GM19397 (cell line): ENCODE results near the gene POLR1H.

ENCODE experiments used
- ATAC-seq: cut with Tn5 transposase; IDR thresholded peaks from one replicate; pipeline ENCODE4 v1.9.1; 2021; ENCODE audit warnings: mild to moderate bottlenecking, moderate library complexity; ENCODE audit not compliant: unreplicated experiment

Gene POLR1H

DNA sequence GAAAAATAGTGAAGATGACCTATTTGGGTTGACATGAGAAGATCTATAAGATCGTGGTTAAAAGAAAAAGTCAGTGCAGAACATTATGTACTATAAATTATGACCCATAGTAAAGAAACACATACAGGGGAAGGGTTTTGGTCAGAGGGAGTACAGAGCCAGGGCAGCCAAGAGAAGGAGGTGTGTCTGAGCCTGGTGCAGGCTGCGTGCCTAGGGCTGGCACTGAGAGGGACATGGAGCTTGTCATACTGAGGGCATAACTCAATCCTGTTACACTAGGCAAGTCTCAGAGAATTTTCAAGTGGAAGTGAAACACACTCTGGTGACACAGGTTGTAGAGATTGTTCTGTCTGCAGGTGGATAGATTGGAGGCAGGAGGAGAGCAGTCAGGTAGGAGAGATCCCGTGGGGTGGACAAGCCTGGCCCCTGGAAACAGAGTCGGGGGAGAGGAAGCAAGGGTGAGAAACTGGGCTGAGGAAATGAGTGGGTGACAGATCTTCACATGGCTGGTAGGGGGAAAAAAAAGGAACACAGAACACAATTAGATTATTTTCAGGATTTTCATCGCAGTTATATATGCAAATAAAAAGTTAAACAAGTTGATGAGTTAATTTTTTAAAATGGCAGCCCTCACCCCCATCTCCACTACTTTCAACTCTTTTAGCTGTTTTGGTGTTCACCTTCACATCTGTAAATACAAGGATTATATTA is 33.0 kb downstream of the POLR1H start:
- no peak for ATAC-seq

DNA sequence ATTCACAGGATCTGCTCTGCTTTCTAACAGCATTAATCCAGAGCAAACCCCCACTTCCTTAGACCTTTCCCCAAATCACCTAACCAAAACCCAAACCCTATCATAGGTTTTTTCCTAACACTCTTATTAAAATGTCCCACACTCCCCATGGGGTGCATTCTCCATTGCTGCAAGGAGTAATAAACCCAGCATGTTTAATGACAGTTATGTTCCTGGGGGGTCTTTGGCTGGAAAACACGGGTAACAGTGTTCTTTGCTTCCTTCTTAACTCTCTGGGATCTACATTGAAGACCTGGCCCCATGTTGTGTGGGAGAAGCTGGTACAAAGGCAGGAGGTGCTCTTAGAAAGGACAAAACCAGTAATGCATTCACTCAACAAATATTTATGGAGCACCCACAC is 35.8 kb downstream of the POLR1H start:
- no peak for ATAC-seq

DNA sequence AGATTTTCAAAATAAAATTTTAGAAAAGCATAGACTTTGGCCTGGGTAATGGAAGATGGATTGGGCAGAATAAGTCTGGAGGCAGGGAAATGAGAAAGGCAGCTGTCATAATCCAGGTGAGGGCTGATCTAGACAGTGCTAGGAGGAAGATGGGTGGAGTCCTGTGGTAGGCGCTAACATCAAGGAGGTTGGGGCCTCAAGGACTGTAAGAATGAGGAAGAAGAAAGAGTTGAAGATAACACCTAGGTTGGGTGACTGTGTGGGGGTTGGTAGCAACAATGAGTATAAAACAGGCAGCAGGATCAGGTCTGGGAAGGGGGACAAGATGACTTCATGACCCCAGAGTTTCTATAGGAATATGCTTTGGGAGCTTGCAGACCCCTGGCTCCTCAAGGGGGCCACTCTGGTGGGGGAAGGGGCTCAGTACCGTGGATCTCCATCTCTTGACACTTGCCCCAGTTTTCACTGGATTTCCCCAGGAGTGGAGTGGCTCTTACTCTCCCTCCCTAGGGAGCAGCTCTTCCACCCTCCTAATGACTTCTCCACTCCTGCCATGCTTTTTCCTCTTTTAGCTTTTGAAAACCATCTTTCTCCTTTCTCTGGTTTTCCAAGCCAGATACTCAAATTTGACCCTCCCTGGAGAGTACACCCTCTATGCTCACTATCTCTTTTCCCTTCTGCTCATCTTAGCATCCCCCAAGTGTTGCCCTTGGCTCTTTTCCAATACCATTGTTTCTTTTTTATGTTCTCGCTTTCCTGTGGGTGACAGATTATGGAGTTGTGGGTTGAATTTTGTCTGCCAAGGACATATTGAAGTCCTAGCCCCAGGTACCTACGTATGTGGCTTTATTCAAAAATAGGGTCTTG is 37.1 kb downstream of the POLR1H start:
- ATAC-seq = no peak

DNA sequence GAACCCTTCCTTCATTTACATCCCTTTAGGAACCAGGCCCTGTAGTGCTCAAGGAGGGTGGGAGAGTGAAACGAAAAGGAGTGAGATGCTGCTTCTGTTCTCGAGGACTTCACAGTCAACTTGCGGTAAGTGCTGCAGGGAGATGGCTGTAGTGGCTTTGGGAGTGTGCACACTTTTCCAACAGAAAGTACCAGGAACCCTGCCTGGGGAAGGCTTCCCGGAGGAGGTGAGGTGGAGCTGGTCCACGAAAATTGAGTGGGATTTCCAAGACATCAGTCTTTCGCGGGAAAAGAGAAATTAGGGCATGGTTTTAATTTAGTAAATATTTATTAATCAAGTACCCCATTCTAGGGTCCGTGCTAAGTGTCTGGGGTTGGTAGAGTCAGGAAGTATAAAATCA is 39.1 kb downstream of the POLR1H start:
- no peak for ATAC-seq

DNA sequence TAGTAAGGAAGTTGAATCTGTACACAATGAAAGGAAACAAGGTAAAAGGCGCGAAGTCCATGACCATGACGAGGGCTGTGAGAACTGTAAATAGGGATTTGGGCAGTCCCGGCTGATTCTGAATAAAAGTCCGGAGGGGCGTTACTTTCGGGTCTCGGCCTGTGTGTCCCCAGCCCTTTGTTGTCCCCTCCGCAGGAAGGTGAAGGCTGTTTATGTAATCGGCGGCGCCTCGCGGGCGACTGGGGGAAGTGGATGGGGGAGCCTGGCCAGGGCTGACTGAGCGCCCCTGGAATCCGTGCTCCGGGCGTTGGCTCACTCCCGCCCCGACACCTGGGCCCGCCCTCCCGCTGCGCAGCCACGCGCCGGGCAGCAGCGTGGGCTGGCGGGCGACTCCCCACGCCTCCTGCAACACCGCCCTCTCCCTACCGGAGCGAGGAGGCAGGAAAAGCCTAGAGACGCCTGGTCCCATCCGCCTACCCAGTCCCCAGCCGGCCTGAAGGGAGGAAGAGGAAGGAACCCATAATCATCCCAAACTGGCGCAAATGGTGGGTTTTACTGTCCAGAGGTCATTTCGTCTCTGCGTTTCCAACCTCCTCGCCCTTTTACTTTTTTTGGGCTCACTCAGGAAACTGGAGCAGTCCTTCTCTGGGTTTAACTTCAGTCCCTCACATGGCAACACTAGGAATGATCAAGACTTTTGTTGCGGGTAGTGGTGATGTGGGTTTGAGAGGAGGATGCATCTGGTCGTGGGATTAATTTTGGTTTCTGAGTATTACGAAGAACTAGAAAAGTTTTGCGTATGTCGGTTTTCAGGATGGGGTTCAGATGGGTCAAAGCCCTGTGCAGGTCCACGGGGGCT is 39.7 kb downstream of the POLR1H start:
- ATAC-seq = no peak

DNA sequence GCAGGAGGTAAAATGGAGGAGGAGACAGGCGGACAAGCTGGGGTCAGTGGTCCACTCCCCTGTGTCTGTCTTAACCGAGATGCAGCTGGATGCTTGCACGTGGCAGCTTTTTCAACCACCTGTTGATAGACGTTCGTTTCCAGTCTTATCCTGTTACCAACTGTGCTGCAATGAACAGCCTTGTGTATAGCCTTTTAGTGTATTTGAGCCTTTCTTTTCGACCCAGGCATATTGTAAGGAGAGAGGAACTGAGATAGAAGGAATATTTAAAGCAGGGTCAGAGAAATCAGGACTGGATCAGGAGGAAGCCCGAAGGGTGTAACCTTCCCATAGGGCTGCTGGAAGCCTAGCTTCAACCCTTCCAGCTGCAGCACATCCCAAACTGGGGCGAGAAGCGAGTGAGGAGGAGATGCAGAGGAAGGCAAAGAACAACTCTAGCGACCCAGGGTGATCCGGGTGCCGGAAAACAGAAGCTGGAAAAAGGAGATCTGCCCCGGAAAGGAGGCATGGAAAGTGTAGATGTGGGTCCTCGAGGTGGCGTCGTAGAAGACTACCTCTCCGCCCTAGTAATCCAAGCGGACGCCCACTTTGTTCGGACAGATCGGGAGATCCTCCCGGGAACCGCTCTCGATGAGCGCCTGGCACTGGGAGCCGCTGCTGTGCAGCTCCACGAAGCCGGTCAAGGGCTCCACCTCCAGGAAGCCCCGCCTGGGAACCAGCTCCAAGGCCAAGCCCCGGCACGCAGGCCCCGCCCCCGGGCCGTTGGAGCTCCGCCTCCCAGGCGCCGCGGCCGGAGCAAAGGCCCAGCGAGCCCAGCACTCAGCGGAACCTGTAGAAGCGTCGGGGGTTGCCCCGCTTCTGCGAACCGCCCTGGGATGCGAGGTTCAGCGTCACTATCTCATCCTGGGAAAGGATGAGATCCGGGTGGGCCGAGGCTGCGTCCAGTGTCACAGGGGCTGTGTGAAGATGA is 40.7 kb downstream of the POLR1H start:
- peak; percentile 64 for ATAC-seq

DNA sequence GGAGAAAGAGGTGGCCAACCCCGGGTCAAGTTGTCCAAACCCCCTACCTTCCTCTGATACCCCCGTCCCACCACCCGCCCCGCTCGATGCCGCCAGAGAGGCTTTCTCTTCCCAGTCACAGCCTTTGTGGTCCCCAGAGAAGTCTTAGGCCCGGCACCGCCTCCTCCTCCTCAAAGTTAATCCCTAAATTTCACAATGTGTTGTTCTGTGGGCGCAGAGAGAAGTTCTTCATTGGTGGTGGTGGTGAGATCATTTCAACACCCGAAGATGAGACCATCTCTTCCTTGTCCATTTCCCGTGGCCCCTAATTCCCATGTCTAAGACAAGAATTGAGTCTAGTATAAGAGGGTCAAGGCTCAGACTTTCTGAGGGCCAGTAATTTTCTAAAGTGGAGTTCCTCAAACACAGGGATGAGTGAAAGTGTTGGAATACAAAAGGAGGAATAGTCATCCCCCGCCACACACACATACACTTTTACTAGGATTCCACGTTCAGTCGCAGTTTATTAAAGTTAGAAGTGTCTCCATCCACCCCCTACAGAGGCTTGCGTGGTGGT is 41.4 kb downstream of the POLR1H start:
- ATAC-seq = no peak

DNA sequence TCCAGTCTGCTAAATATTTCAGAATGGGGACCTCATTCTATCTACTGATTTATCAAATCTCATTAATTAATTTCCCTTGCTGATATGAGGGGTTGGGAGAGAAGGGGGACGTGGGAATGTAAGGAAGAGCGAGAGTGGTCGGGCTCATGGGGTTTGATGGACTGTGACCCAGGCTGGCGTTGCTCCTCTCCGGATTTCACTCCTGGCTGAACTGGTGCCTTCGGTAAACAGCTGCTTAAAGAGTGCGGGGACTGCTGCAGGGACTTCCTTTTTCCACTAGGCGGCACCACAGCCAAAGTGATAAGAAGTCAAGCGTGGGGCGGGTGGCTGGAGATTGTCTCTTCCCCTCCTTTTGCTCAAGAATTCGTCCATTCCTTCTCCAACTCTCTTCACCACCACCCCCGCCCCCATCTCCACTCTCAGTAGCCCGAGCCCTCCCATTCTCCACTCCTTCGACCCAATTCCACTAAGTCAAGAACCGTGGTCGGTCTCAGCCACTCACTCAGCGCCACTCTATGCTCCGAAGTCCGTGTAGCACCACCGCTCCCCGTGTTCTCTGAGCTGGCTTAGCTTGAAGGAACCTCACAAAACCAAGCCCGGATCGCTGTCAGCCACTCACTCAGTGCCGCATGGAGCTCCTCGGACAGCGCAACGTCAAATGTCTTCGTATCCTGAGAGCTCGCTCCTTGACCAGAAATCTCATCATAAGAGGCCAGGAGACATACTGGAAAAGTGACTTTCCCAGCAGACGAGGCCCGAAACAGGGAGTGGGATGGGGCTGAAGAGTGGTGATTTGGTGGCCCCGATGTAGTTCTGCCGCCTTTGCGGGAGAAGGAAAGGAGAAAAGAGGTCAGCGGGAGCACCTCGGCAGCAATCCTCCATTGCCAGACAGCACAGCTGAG is 42.2 kb downstream of the POLR1H start:
- ATAC-seq = no peak

DNA sequence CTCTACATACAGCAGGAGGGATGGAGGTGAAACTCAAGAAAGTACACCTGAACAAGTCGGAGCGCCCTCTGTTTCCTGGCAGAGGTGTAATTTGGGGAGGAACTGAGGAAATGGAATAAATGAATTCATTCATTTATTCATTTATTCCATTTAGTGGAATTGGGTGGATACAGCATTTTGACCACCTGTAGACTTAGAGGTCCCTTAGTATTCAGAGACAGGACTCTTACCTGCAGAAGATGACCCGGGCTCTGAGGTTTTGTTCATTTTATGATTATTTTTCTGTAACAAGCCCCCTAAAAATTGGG is 42.8 kb downstream of the POLR1H start:
- ATAC-seq = no peak

DNA sequence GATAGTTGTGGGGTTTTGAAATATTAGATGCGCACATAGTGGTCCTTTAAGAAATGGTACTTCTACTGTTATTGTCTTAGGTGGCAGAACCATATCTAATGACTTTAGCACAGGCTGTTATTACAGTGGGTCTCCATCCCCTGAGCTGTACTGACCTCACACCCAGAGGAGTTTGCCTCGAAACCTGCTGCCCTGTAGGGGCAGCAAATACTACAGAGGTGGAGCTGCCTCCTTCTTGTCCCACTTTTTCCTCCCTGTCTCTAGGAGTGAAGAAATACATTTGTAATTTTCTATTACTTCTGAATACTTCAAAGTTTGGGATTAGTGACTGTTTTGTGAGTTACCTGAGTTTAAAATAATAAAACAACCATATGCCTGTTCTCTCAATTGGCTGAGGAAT is 43.6 kb downstream of the POLR1H start:
- no peak for ATAC-seq

DNA sequence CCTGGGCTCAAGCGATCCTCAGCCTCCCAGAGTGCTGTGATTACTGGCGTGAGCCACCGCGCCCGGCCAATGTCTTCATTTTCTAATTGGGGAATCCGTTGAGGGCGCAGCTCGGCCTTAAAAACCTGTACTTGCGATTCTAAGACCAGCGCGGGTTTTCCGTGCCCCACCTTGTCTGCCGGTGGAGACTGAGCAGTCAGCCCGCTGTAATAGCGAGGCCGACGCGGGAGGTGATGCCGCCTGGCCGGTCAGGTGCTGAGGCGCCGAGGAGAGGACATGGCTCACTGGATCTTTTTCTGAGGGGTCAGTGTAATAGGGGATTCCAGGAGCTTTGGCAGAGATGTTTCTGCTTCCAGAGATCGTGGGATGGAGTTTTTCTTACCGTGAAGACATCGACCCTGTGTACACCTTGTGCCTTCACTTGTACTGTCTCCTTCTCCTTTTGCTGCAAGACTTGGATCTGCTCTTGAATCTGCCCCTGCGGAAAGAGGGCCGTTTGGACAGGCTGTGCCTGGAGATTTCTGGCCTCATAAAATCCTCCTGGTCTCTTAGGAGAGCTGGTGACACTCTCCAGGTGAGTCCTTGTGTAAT is 50.3 kb downstream of the POLR1H start:
- no peak for ATAC-seq

DNA sequence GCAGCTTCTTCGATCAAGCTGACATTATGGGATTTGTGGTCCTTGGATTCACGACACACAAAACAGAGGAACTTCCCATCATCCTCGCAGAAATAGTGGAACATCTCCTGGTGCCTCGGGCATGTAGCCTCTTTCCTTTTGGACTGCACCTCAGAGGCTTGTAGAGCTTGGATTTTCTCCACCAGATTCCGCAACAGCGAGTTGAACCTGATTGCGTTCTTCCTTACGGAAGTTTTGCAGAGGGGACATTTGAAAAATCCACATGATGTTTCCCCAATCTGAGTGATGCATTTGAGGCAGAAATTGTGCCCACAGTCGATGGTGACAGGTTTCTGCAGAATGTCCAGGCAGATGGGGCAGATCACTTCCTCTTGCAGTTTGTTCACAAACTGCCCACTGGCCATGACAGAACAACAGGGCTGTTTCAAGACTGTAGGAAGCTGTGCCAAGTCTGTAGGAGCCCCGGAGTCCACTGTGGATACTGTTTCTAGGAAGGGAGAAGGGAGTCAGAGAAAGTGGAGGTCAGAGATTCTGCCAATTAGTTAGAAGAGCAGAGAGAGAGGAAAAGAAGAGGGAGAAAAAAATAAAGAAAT is 51.4 kb downstream of the POLR1H start:
- no peak for ATAC-seq

DNA sequence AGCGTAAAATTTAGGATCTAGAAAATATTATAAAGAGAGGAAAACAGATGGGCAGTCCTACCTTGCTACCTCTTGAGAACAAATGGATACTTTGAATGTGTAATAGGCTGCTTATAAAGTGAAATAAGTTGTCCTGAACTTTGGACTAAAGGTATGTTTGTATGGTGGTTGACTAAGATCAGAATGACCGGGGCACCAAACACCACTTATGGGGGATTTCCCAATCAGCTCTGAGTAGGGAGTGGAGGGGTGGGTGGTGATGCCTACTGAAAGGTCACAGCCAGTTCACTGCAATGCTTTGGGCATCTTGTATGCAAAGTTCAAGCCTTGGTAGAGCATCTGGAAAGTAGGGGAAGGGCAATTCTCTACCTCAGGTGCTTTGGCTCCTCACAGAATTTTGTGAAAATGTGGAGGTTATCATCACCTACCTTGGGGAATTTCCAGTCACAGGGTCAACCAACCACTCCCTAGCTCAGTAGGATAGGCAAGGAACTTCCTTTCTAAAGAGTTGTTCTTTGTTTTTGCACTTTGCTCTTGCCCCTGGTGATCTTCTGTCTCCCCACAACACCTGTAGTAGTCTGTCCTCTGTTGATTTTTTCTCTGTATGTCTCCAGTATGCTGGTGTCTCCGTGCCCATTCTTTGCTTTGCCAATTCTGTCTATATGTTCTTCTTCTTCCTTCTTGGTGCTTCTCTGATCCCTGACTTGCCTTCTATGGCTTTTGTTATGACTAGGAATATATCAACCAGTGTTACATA is 52.1 kb downstream of the POLR1H start, which contains the start of gene TRIM31:
Gene TRIM31, minus strand, starts transcription at position 88 of the 757 bp plus-strand sequence. CDS start 285 bp downstream, outside the sequence.
- peak; percentile 74 for ATAC-seq

DNA sequence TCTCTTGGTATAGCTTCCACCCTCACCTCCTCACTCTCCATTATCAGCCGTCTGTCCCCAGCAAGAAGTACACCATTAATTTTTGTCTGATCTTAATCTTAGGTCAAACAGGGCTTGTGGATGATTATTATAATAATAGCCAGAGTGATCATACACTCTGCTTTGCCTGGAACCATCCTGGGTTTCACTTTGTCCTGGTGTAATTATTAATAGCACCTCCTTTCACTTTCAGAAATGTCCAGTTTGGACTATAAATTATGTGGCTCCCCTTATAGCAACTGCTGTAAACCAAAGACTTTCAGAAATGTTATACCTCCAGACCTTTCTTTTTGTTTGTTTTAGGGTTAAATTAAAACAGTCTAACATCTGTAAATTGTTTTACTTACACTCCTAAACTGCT is 52.8 kb downstream of the POLR1H start:
- ATAC-seq = no peak
